GM23338 (cell line): ENCODE measurements around the gene ZNF26.

ENCODE experiments used
- CREB1 ChIP-seq: fragments of 250-450 bp; sonication (Bioruptor Pico); IDR thresholded peaks from 2 replicates; pipeline ENCODE4 v1.5.0; 2020; ENCODE audit warnings: low read depth, mild to moderate bottlenecking, moderate library complexity
- CTCF ChIP-seq, 2 experiments: fragments of 200-600 bp in 1 of 2; sonication (generic) in 1 of 2; conservative IDR thresholded peaks; 2 replicates each; pipeline versions ENCODE4 v1.5.1 to v1.6.1; 2016 to 2017; ENCODE audit warnings: antibody characterized with exemption in 2 of 2, low read depth in 2 of 2, mild to moderate bottlenecking in 2 of 2, moderate library complexity in 1 of 2
- EZH2 ChIP-seq: fragments of 200-600 bp; sonication (generic); IDR thresholded peaks from one replicate; pipeline ENCODE4 v1.8.0; 2017; ENCODE audit warnings: antibody characterized with exemption, mild to moderate bottlenecking, low read depth; ENCODE audit not compliant: unreplicated experiment
- EZH2phosphoT487 ChIP-seq: fragments of 200-600 bp; sonication (generic); IDR thresholded peaks from one replicate; pipeline ENCODE4 v1.8.1; 2018; ENCODE audit warnings: antibody characterized with exemption; ENCODE audit not compliant: unreplicated experiment
- JUNB ChIP-seq: IDR thresholded peaks from one replicate; pipeline ENCODE4 v1.6.1; 2016; ENCODE audit warnings: antibody characterized with exemption; ENCODE audit not compliant: unreplicated experiment
- NANOG ChIP-seq: IDR thresholded peaks from 2 replicates; pipeline ENCODE4 v1.6.1; 2016; ENCODE audit warnings: antibody characterized with exemption, borderline replicate concordance
- POLR2AphosphoS5 ChIP-seq: IDR thresholded peaks from 2 replicates; pipeline ENCODE4 v1.6.1; 2016; ENCODE audit warnings: antibody characterized with exemption, low read depth
- REST ChIP-seq: IDR thresholded peaks from one replicate; pipeline ENCODE4 v1.6.1; 2018; ENCODE audit warnings: antibody characterized with exemption; ENCODE audit not compliant: unreplicated experiment
- STAT1 ChIP-seq: IDR thresholded peaks from one replicate; pipeline ENCODE4 v1.6.1; 2016; ENCODE audit warnings: antibody characterized with exemption; ENCODE audit not compliant: unreplicated experiment
- ZNF114 ChIP-seq: fragments of 250-450 bp; sonication (Bioruptor Pico); IDR thresholded peaks from 2 replicates; pipeline ENCODE4 v1.5.0; 2020; ENCODE audit warnings: mild to moderate bottlenecking, moderate library complexity
- ZNF462 ChIP-seq: fragments of 250-450 bp; sonication (Bioruptor Pico); IDR thresholded peaks from 2 replicates; pipeline ENCODE4 v1.5.0; 2020; ENCODE audit warnings: mild to moderate bottlenecking, moderate library complexity

GRCh38 chr12:133038118-133038709, 52.0 kb downstream of the ZNF26 start:
- TF ChIP-seq CTCF (conservative IDR thresholded peaks at IDR 0.05; ENCODE audit: low read depth in 2 of 2) (no peak), POLR2AphosphoS5 (no peak), EZH2 (no peak), JUNB (no peak), REST (no peak), NANOG (no peak), STAT1 (no peak), EZH2phosphoT487 (no peak), CREB1 (CRISPR knock-in tag) (no peak), ZNF114 (no peak), ZNF462 (CRISPR knock-in tag) (no peak)
